ENCODE measurements around the gene C2CD4A.

C2CD4A gene

DNA sequence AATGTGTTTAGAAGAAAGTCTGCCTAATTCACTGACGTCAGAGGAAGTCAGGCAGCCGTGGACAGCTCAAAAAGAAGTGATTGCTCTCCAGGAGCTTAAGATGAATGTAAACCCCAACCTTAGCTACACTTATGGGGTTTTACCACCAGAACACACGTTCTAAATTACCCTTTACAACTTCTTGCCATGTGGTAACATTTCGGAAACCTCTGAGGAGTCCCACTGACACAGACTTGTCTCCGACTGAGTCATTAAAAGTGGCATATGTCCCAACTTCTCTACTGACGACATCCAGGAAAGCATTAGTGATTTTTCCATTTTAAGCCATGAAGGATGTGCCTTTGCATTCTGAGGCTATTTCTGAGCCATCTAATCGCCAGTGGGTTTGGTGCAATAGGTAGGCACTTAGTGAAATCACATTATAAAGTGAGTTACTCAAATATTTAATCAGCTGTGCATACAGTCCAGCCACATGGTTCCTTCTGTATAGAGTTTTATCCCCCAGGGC, 32.4 kb downstream of the C2CD4A start:
- in situ Hi-C loops (cut with MboI; ENCODE audit: low sequenced_read_pairs): no loop called here

- in situ Hi-C loops (cut with MboI; ENCODE audit: low sequenced_read_pairs): no loop called here
Measured at GRCh38 chr15:62103431-62103830, 36.7 kb downstream of the C2CD4A start.

DNA sequence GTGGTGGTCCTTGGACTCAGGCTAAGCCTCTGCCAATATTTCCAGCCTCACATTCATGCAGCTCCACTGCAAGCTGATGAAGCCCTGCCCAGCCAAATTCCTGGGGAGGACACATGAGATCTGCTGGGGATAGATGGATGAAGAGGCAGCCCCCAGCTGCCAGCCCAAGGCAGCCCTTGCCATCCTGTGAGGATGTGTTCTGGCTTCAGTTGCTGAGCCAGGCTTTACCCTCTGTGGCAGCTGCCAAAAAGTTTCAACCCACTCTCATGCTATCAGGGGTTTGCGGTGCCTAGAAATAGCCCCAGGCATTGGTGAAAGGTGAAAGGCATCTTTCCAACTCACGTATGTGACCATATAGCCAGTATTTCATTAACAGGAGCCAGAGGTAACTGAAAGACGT, 37.6 kb downstream of the C2CD4A start:
- in situ Hi-C loops (cut with MboI; ENCODE audit: low sequenced_read_pairs): no loop called here

- in situ Hi-C loops (cut with MboI; ENCODE audit: low sequenced_read_pairs): no loop called here
Measured at GRCh38 chr15:62104846-62105245, 38.1 kb downstream of the C2CD4A start.

DNA sequence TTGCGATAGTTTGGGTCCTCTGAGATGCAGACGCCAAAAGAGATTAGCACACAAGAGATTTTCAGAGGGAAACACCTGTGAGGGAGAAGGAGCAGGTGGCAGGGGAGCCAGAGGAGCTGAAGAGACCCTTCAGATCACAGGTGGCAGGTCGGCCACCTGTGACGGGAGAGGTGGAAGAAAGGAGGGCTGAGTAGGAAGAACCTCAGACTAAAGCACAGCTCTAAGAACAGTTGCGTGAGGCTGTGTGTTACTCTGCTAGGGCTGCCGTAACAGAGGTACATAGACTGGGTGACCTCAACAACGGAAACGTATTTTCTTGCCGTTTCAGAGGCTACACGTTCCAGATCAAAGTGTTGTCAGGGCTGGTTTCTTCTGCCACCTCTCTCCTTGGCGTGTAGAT, 38.5 kb downstream of the C2CD4A start:
- in situ Hi-C loops (cut with MboI; ENCODE audit: low sequenced_read_pairs): no loop called here

DNA sequence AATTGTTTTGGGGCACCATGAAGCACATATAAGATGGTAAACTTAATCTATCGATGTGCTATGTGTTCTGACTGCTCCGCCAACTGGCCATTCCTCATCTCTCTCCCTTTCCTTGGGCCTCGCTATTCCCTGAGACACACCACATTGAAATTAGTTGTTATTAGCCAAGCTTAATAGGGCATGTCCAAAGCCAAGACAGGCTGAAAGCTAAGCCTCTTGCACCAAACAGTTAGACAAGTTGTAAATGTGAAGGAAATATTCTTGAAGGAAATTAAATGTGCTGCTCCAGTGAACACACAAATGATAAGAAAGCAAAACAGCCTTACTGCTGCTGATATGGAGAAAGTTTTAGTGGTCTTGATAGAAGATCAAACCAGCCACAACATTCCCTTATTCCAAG, 39.3 kb downstream of the C2CD4A start:
- in situ Hi-C loops (cut with MboI; ENCODE audit: low sequenced_read_pairs): no loop called here

GRCh38 chr15:62107571-62108121, 40.9 kb downstream of the C2CD4A start:
- in situ Hi-C loops (cut with MboI; ENCODE audit: low sequenced_read_pairs): no loop called here

- in situ Hi-C loops (cut with MboI; ENCODE audit: low sequenced_read_pairs): no loop called here
Measured at GRCh38 chr15:62108411-62108810, 41.6 kb downstream of the C2CD4A start.

GRCh38 chr15:62109437-62109836, 42.7 kb downstream of the C2CD4A start:
- in situ Hi-C loops (cut with MboI; ENCODE audit: low sequenced_read_pairs): no loop called here

- in situ Hi-C loops (cut with MboI; ENCODE audit: low sequenced_read_pairs): no loop called here
Measured at GRCh38 chr15:62109982-62110851, 43.4 kb downstream of the C2CD4A start.

DNA sequence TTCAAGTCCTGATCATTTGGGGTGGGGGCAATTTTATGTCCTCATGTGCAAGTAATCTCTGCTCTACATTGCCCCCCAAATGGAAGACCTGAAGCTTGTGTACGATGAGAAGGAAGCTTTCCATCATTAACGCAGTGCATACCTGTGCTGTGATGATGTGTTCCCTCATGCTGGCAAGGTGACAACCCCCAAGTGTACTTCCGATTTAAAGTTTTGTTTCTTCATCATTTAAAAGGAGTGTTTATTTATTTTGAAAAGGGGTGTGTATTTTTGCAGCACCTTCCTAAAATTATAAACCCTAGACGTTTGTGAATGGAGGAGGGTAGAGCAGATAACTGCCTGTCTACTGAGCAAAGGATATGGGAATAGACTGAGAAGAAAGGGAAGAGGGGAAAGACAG, 45.3 kb downstream of the C2CD4A start:
- in situ Hi-C loops (cut with MboI; ENCODE audit: low sequenced_read_pairs): no loop called here

- in situ Hi-C loops (cut with MboI; ENCODE audit: low sequenced_read_pairs): no loop called here
Measured at GRCh38 chr15:62112616-62113593, 46.1 kb downstream of the C2CD4A start.

- in situ Hi-C loops (cut with MboI; ENCODE audit: low sequenced_read_pairs): no loop called here
Measured at GRCh38 chr15:62115847-62116246, 49.1 kb downstream of the C2CD4A start.

DNA sequence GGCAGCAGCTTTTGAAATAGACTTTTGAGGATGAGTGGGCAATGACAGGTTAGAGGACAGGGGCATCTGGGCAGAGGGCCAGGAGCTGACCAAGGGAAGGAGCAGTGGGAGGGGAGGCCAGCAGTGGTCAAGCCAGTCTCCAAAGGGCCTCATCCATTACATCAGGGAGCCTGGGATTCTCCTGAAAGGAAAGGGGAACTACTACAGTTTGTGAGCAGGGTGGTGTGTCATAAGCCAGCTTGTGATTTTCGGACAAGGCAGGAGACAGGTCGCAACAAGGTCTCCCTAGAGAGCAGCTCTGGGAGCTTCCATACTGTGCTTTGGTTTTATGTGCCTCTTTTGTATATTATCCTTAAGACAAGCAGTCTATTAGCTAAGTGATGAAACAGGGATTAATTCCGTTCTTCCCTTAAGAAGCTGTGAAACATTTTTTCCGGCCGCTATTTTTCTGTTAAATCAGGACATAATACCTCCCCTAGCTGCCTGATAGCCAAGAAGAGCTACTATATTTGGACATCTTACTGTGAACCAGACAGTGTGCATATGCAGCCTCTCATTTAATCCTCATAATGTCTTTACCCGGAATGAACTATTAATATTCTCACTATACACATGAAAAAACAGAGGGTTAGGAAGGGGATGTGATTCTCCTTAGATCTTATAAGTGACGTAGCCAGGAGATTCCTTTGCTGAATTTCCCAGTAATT, 51.9 kb downstream of the C2CD4A start:
- in situ Hi-C loops (cut with MboI; ENCODE audit: low sequenced_read_pairs): no loop called here

DNA sequence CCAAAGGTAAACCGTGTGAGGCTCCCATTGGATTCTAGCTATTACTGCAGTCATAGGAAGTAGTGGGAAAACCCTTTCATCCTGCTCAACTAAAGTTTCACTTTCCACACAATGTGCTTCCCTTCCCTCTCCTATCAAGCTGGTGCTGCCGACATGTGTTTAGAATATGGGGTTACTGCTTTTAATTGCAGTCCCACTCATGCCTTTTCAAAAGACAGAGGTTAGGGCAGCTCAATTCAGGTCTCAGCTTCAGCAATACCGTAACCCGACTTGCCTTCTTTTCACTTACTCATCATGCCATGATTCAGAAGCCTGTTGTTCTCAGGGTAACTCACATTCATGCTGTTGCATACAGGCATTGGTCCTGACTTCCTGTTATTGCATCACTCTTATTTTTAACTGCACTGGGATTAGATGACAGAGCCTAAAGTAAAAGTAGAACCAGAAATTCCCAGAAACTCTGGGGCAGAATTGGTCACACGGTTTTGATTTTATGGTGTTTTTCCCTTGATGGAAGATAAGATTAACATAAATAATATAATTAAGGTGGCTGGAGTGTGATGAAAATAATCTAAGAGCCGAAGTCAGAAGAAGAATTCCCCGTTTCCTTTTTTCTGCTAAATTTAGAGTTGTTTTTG, 52.6 kb downstream of the C2CD4A start:
- in situ Hi-C loops (cut with MboI; ENCODE audit: low sequenced_read_pairs): no loop called here

DNA sequence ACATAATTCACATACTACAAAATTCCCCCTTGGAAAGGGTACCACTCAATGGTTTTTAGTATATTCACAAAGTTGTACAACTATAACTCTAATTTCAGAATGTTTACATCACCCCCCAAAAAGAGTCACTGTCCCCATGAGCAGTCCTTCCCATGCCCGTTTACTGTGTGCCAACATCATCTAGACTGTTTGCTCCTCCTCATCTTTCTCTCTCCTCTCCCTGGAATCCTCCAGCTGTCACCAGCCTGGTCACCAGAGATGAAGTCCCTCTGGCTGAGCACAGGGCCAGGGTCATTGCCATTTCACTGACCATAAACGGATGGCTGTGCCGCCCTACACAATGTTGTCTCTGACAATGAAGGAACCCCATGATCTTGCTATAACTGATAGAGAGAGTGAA, 53.1 kb downstream of the C2CD4A start:
- in situ Hi-C loops (cut with MboI; ENCODE audit: low sequenced_read_pairs): no loop called here

Data from HL-60/S4 treated with retinoic acid at 250 ng/mL for 4 days and 3 days (cell line).